ENCODE results near the gene CAPN14.

- TF ChIP-seq, protein P1, sequence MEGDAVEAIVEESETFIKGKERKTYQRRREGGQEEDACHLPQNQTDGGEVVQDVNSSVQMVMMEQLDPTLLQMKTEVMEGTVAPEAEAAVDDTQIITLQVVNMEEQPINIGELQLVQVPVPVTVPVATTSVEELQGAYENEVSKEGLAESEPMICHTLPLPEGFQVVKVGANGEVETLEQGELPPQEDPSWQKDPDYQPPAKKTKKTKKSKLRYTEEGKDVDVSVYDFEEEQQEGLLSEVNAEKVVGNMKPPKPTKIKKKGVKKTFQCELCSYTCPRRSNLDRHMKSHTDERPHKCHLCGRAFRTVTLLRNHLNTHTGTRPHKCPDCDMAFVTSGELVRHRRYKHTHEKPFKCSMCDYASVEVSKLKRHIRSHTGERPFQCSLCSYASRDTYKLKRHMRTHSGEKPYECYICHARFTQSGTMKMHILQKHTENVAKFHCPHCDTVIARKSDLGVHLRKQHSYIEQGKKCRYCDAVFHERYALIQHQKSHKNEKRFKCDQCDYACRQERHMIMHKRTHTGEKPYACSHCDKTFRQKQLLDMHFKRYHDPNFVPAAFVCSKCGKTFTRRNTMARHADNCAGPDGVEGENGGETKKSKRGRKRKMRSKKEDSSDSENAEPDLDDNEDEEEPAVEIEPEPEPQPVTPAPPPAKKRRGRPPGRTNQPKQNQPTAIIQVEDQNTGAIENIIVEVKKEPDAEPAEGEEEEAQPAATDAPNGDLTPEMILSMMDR (IDR thresholded peaks at IDR 0.05), result no peak
- TF ChIP-seq POLR2A (IDR thresholded peaks at IDR 0.05), result no peak
Observed at GRCh38 chr2:31131871-31132270, 85.4 kb downstream of the CAPN14 start.

Measured in adrenal gland (tissue), 5 donors.